Endothelial cell of umbilical vein (primary cell): ENCODE data around the gene RSF1.

ENCODE experiments used
- JUN ChIP-seq: IDR thresholded peaks from 2 replicates; pipeline ENCODE4 v1.6.1; 2011; ENCODE audit warnings: borderline replicate concordance, low read depth; ENCODE audit not compliant: insufficient read length, insufficient read depth
- POLR2AphosphoS5 ChIP-seq: IDR thresholded peaks from 2 replicates; pipeline ENCODE4 v1.6.1; 2012; ENCODE audit warnings: low read depth, mild to moderate bottlenecking, control low read depth, low read length, moderate library complexity; ENCODE audit not compliant: insufficient read depth

GRCh38 chr11:77828926-77829325 is 8.4 kb upstream of the RSF1 start:
- TF ChIP-seq POLR2AphosphoS5 (no peak), JUN (no peak)
